AG09309 (cell line): Measurements from ENCODE around the gene ACAD11.
A peak's percentile ranks its signal among the peaks of the same experiment; 100 is the strongest.

Experiments
- DNase-seq: peaks from one replicate; pipeline ENCODE4 v3.0.0-alpha.2; 2010; ENCODE audit warnings: low read depth
- H3K4me3 ChIP-seq: 2 replicates; pipeline ENCODE4 v1.5.1; 2011; ENCODE audit warnings: mild to moderate bottlenecking, low read depth, low read length, moderate library complexity; ENCODE audit not compliant: control insufficient read depth
- TF ChIP-seq, protein P1 (sequence below): IDR thresholded peaks from 2 replicates; pipeline ENCODE4 v1.5.1; 2011; ENCODE audit warnings: mild to moderate bottlenecking, low read depth, low read length, inconsistent platforms; ENCODE audit not compliant: insufficient read depth, control insufficient read depth; ENCODE audit errors: missing control alignments

Gene ACAD11

DNA sequence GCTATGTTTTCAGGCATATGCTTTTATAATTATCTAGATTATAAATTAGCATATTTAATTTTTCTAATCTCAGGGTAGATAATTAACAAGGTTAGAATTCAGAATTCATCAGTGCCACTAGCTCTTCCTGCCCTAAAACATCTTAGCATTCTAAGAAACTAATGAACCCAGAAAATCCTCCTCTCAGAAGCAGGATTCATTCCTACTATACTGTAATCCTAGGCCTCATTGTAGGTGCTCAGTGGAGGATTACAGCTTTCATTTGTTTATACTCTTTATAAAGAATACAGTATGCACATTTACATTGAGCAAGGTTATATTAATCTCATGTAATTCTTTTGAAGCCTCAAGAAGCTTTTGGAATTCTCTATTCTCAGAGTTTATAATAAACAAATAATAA lies 20.9 kb downstream of the ACAD11 start:
- DNase-seq, result no peak
- no peak overlapping the region for H3K4me3 ChIP-seq
- TF ChIP-seq, protein P1, sequence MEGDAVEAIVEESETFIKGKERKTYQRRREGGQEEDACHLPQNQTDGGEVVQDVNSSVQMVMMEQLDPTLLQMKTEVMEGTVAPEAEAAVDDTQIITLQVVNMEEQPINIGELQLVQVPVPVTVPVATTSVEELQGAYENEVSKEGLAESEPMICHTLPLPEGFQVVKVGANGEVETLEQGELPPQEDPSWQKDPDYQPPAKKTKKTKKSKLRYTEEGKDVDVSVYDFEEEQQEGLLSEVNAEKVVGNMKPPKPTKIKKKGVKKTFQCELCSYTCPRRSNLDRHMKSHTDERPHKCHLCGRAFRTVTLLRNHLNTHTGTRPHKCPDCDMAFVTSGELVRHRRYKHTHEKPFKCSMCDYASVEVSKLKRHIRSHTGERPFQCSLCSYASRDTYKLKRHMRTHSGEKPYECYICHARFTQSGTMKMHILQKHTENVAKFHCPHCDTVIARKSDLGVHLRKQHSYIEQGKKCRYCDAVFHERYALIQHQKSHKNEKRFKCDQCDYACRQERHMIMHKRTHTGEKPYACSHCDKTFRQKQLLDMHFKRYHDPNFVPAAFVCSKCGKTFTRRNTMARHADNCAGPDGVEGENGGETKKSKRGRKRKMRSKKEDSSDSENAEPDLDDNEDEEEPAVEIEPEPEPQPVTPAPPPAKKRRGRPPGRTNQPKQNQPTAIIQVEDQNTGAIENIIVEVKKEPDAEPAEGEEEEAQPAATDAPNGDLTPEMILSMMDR, result no peak

DNA sequence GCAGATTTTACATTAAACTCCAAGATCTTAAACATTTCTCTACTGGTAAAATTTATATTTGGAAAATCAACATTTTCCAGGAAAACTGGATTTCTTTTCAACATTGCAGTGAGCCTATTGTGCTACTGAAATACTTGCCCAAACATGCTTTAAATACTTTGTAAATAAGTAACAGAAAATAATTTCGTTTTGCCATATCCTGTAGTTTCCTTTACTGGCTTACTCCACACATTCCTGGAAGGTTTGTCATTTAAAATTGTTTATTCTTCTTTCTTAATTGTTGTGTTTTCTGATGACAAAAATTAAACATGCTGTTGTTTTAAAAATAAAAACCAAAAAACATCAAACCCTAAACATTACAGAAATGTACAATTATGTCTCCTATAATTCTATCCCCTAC lies 22.0 kb downstream of the ACAD11 start:
- H3K4me3 ChIP-seq, result no peak overlapping the region
- DNase-seq, result no peak

DNA sequence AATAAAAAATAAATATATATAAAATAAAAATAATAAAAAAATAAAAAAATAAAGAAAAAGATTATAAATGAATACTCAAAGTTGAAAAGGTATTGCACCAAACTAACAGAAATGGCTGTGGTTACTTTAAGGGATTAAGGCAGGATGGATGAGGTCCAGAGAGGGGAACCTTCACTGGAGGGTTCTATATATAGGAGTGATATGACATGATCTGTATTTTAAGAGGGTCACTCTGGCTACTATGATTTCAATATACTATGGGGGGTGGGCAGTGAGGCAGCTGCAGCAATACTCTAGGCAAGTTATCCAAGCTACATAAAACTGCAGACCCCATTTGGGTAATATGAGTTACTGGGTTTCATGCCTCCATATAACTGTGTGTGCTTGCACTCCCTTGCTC lies 24.6 kb downstream of the ACAD11 start:
- no peak for DNase-seq
- H3K4me3 ChIP-seq, result no peak overlapping the region
- TF ChIP-seq, protein P1, result no peak

More for the DNA sequence above, 22.0 kb downstream of the ACAD11 start:
- TF ChIP-seq, protein P1, result no peak

DNA sequence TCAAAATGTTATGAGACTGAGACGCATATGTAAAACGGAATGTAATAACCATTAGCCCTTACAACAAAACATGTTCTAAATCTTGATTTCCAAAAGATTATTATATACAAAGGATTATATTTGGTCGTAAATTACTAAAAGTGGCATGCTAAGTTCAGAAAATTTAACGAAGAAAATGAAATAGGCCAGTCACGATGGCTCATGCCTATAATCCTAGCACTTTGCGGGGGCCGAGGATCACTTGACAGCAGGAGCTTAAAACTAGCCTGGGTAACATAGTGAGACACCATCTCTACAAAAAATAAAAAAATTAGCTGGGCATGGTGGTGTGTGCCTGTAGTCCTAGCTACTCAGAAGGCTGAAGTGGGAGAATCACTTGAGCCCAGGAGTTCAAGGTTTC lies 29.0 kb downstream of the ACAD11 start:
- TF ChIP-seq, protein P1, result no peak
- DNase-seq, result no peak
- no peak overlapping the region for H3K4me3 ChIP-seq

DNA sequence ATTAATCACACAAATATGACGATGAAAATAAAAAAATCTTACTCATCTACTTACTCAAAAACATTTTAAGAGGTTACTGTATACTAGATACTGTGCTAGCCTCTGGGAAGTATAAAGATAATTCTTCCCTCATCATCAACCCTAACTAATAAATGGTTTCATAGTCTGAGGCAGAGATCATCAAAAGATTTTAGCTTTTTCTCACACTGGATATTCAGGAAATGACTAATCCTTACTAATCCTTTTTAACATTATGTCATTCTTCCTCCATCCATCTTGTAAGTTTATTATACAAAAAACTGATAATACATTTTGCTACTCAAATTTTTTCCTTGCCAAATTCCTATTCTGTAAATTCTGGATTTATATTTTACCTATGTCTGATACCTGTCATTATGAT lies 29.7 kb downstream of the ACAD11 start:
- peak; percentile 55 for DNase-seq
- H3K4me3 ChIP-seq, result no peak overlapping the region
- TF ChIP-seq, protein P1, result no peak

DNA sequence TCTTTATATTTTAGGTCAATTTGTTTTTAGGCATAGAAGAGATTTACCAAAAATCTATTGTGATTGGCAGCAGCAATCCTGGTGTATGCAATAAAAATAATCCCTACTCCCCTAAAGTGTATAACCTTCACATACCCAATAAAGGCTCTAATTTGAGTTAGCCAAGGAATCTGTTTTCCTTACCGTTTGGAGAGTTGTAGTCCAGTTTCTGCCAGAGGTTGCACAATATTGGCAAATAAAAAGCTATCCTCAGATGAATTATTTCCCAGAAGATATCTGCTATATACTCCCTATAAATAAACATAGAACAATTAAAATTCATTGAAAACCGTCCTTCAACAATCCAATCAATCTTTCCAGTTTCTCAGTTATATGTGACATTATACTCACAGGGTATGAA lies 31.5 kb downstream of the ACAD11 start:
- TF ChIP-seq, protein P1, result no peak
- no peak for DNase-seq
- no peak overlapping the region for H3K4me3 ChIP-seq

DNA sequence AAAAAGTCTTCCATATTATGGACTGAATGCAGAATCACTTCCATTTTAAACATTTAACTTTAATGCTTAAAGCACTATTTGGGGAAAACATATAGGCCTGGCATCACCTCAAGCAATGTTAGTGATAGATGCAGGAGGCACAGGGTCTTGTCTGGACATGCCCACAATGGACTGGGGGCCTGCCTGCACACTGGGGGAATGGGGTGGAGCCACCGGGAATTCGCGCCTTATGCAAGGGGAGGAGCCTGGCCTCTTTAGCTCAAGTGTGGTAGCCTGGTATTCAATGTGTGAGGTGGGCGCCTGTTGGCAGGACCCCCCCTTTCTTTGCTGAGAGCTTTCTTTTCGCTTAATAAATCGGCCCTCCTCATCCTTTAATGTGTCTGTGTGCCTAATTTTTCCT lies 32.7 kb downstream of the ACAD11 start:
- no peak overlapping the region for H3K4me3 ChIP-seq
- DNase-seq, result no peak
- TF ChIP-seq, protein P1, result no peak
